ENCODE data around the gene ZNF500. TPM values are rescaled to one million over a fixed set of nuclear protein-coding genes. Genes with fewer than 3 reads are reported as not detected.
A peak's percentile ranks its signal among the peaks of the same experiment; 100 is the strongest.
"Not testable (repeated sequence)": the region's sequence is repeated elsewhere in the genome, so short reads cannot be mapped to it uniquely, and the experiment has no call there.

ZNF500 gene
- total RNA-seq, 6 experiments from 2014 or later = 4.5 to 6.6 (median 5.8) TPM

GRCh38 chr16:4788489-4788889, 21.5 kb upstream of the ZNF500 start:
- H3K27me3 ChIP-seq = no peaks in the 10 kb centered on the region
- no peak overlapping the region for H3K4me3 ChIP-seq
- H3K36me3 ChIP-seq = no peaks in the 10 kb centered on the region
- H3K4me1 ChIP-seq = peaks cover 0 to 14% (median 0%) of the 10 kb centered on the region in 4 donors
- intact Hi-C loops (cut with DNase I) = no loop called here
- no peak overlapping the region for H3K27ac ChIP-seq
- no peak for TF ChIP-seq CTCF (IDR thresholded peaks at IDR 0.05)
- ATAC-seq (peak; percentile 38 to 83 (median 71)), DNase-seq (no peak)
- H3K9me3 ChIP-seq = no peaks in the 10 kb centered on the region
- 0% methylated on average over 1 of the region's 9 CpGs for WGBS (ENCODE audit: insufficient coverage, low coverage, low lambda C conversion rate, missing lambda C conversion rate)

GRCh38 chr16:4787627-4788482, 20.9 kb upstream of the ZNF500 start, which contains the start of gene SEPTIN12:
Gene SEPTIN12, minus strand, starts transcription at chr16:4788345. Its CDS starts 700 bp downstream, at chr16:4787645.
- no peaks in the 10 kb centered on the region for H3K36me3 ChIP-seq
- TF ChIP-seq CTCF (IDR thresholded peaks at IDR 0.05) (no peak), POLR2A (IDR thresholded peaks at IDR 0.05) (no peak)
- 78% methylated on average over 7 of the region's 14 CpGs for WGBS (ENCODE audit: insufficient coverage, low coverage, low lambda C conversion rate, missing lambda C conversion rate)
- H3K4me1 ChIP-seq = peaks cover 0 to 14% (median 0%) of the 10 kb centered on the region in 4 donors
- intact Hi-C loops (cut with DNase I) = no loop called here
- H3K27me3 ChIP-seq = no peaks in the 10 kb centered on the region
- no peak for DNase-seq
- no peak within 1 kb of the TSS for H3K4me3 ChIP-seq
- H3K27ac ChIP-seq = no peak within 1 kb of the TSS
- H3K9me3 ChIP-seq = no peaks in the 10 kb centered on the region
- peak; percentile 13 to 36 (median 24) for ATAC-seq

- intact Hi-C loops (cut with DNase I) = no loop called here
- ATAC-seq (no peak), DNase-seq (no peak)
- 90% methylated on average over 8 of the region's 8 CpGs for WGBS (ENCODE audit: insufficient coverage, low coverage, low lambda C conversion rate, missing lambda C conversion rate)
- Histone ChIP-seq H3K9me3 (no peaks in the 10 kb centered on the region), H3K4me1 (peaks cover 0 to 14% (median 0%) of the 10 kb centered on the region in 4 donors), H3K36me3 (no peaks in the 10 kb centered on the region), H3K27me3 (no peaks in the 10 kb centered on the region), H3K27ac (no peak overlapping the region), H3K4me3 (no peak overlapping the region)
- no peak for TF ChIP-seq POLR2A (IDR thresholded peaks at IDR 0.05)
- TF ChIP-seq CTCF (IDR thresholded peaks at IDR 0.05) = no peak
Observed at GRCh38 chr16:4787068-4787467, 20.1 kb upstream of the ZNF500 start.

- Histone ChIP-seq H3K4me3 (no peak overlapping the region), H3K27me3 (no peaks in the 10 kb centered on the region), H3K27ac (no peak overlapping the region), H3K4me1 (peaks cover 0 to 14% (median 0%) of the 10 kb centered on the region in 4 donors), H3K36me3 (no peaks in the 10 kb centered on the region), H3K9me3 (no peaks in the 10 kb centered on the region)
- 89% methylated on average over 12 of the region's 23 CpGs for WGBS (ENCODE audit: insufficient coverage, low coverage, low lambda C conversion rate, missing lambda C conversion rate)
- intact Hi-C loops (cut with DNase I) = no loop called here
- ATAC-seq (no peak), DNase-seq (no peak)
- TF ChIP-seq CTCF (IDR thresholded peaks at IDR 0.05) (no peak), POLR2A (IDR thresholded peaks at IDR 0.05) (no peak)
Observed at GRCh38 chr16:4785758-4786433, 18.9 kb upstream of the ZNF500 start.

- H3K27ac ChIP-seq; H3K9me3 ChIP-seq; H3K36me3 ChIP-seq; ATAC-seq; intact Hi-C loops (cut with DNase I); H3K4me3 ChIP-seq; DNase-seq; H3K27me3 ChIP-seq: not testable (repeated sequence)
- peaks cover 0 to 14% (median 0%) of the 10 kb centered on the region in 4 donors for H3K4me1 ChIP-seq
- WGBS (ENCODE audit: insufficient coverage, low coverage, low lambda C conversion rate, missing lambda C conversion rate) = 88% methylated on average over 13 of the region's 14 CpGs
Observed at GRCh38 chr16:4784444-4784987, 17.6 kb upstream of the ZNF500 start.

Measured in right lobe of liver (tissue), 6 donors.